ENCODE measurements around the gene CEACAM6. TPM values are rescaled to one million over a fixed set of nuclear protein-coding genes. Genes with fewer than 3 reads are reported as not detected.

Gene CEACAM6
- total RNA-seq, 4 donors from 2014 or later: 0.53 TPM; not detected in 3

DNA sequence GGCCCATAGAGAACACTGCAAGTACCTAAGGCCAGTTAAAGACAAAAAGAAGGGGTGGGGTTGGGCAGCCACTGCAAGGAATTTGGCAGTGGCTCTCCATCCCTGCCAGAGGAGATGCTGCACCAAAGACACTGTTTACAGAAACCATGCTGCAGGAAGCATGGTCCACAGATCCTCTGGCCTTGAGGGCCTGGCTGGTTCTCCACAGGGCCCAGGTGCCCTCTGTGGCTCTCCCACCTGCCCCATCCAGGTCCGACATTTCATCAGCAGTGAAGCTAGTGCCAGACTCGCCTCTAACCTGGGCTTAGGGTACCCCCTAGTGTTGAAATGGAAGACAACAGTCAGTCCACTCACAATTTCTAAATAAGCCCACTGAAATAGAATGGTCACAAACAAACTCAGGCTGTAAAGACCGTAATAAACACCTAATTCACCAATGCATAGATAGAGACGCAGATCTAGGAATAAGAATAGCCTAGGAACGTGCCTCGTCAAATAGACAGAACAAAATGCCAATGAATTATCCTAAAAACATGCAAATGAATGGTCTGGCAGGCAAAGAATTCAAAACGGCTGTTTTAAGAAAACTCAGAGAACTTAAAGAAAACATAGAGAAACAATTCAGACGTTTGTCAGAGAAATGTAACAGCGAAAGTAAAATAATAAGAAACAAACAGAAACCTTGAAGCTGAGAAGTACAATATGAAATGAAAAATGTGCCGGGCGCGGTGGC, 65.8 kb downstream of the CEACAM6 start:
- Histone ChIP-seq H3K4me1 (no peaks in the 10 kb centered on the region), H3K27ac (no peak overlapping the region), H3K4me3 (no peak overlapping the region), H3K27me3 (peaks cover 0 to 11% (median 0%) of the 10 kb centered on the region in 3 donors), H3K36me3 (no peaks in the 10 kb centered on the region), H3K9me3 (no peaks in the 10 kb centered on the region)
- intact Hi-C loops (cut with DNase I; ENCODE audit: low total_unique reads) (no loop called here), in situ Hi-C loops (cut with MboI; ENCODE audit: low sequenced_read_pairs in 4 of 4) (no loop called here)
- no peak for DNase-seq
- TF ChIP-seq, protein P1, sequence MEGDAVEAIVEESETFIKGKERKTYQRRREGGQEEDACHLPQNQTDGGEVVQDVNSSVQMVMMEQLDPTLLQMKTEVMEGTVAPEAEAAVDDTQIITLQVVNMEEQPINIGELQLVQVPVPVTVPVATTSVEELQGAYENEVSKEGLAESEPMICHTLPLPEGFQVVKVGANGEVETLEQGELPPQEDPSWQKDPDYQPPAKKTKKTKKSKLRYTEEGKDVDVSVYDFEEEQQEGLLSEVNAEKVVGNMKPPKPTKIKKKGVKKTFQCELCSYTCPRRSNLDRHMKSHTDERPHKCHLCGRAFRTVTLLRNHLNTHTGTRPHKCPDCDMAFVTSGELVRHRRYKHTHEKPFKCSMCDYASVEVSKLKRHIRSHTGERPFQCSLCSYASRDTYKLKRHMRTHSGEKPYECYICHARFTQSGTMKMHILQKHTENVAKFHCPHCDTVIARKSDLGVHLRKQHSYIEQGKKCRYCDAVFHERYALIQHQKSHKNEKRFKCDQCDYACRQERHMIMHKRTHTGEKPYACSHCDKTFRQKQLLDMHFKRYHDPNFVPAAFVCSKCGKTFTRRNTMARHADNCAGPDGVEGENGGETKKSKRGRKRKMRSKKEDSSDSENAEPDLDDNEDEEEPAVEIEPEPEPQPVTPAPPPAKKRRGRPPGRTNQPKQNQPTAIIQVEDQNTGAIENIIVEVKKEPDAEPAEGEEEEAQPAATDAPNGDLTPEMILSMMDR (IDR thresholded peaks at IDR 0.05 in 4 of 5, conservative IDR thresholded peaks at IDR 0.05 in 1 of 5): no peak
- TF ChIP-seq POLR2A (IDR thresholded peaks at IDR 0.05): no peak
- ATAC-seq: no peak

Other genes starting within 250 kb of the CEACAM6 start
- under 1 TPM in 1 of 4 donors, not detected in 3; 0.49 TPM for gene CEACAM21, start 179.4 kb upstream of the CEACAM6 start, total RNA-seq
- gene CEACAM4, start 128.5 kb upstream of the CEACAM6 start, total RNA-seq: 1 to 10 TPM in 1 of 4 donors, under 1 TPM in 1, not detected in 2; 0.81 to 2.7 TPM
- 1 to 10 TPM in 1 of 4 donors, not detected in 3; 5.7 TPM for gene CEACAM7, start 67.3 kb upstream of the CEACAM6 start, total RNA-seq
- gene CEACAM5, start 46.9 kb upstream of the CEACAM6 start, total RNA-seq: 1 to 10 TPM in 1 of 4 donors, not detected in 3; 5.0 TPM
- gene CEACAM3, start 41.1 kb downstream of the CEACAM6 start, total RNA-seq: not detected
- not detected for gene LYPD4, start 89.2 kb downstream of the CEACAM6 start, total RNA-seq
- not detected for gene DMRTC2, start 89.5 kb downstream of the CEACAM6 start, total RNA-seq
- gene RPS19, start 104.7 kb downstream of the CEACAM6 start, total RNA-seq: 100 to 1,000 TPM; 180 to 636 (median 401) TPM
- under 1 TPM in 1 of 4 donors, not detected in 3; 0.20 TPM for gene CD79A, start 121.7 kb downstream of the CEACAM6 start, total RNA-seq
- 10 to 100 TPM; 12.1 to 21.6 (median 15.5) TPM for gene ARHGEF1, start 127.7 kb downstream of the CEACAM6 start, total RNA-seq
- gene ERFL, start 172.9 kb downstream of the CEACAM6 start, total RNA-seq: not detected
- 100 to 1,000 TPM in 3 of 4 donors, 10 to 100 TPM in 1; 94.4 to 146 (median 110) TPM for gene RABAC1, start 203.8 kb downstream of the CEACAM6 start, total RNA-seq
- not detected for gene ATP1A3, start 238.7 kb downstream of the CEACAM6 start, total RNA-seq